Measurements from ENCODE around the gene ATP8A2. TPM values are rescaled to one million over a fixed set of nuclear protein-coding genes. Genes with fewer than 3 reads are reported as not detected.

The ATP8A2 gene
- total RNA-seq, 5 donors from 2014 or later (not counting 1 experiment from before 2014, with no cell fraction given), result 0.39 to 0.85 (median 0.73) TPM

DNA sequence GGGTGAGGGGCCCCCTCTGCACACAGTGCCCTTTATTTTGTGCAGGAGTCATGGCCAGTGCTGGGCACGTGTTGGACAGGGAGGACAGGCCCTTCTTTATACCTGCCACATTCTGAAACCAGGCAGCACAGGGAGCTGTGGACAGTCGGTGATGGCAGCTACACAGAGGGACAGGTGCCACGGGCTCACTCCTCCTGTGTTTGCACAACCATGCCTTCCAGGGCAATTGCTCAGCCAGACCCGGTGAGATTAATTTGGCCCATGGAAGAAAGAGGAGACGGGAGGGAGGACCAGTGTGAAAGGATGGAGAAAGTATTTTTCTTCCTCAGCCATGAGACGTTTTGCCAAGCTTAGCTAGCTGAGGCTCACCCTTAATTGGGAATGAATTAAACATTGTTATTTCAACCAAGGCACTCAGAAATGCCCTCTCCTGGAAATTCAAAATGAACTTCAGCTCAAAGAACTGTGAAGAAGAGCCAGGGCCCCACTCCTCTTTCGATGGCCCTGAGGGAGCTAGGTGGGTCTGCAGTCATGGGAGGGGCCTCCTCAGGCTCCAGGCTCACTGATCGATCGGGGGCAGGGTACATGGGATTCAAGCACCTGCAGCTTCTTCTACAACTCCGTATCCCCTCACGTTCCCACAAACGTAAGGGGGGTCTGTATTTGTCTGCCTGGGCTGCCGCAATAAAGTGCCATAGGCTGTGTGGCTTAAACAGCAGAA is 638.9 kb downstream of the ATP8A2 start:
- WGBS (ENCODE audit: insufficient coverage), result 96% methylated on average over 4 of the region's 13 CpGs
- Mint-ChIP-seq H3K4me3 (peak overlapping the region in 1 of 3 donors; percentile 37), H3K9me3 (peaks cover 0 to 4% (median 0%) of the 10 kb centered on the region in 3 donors), H3K4me1 (peaks cover 13 to 26% (median 21%) of the 10 kb centered on the region in 3 donors), H3K27ac (no peak overlapping the region), H3K36me3 (no peaks in the 10 kb centered on the region), H3K27me3 (no peaks in the 10 kb centered on the region)
- Histone ChIP-seq H3K36me3 (ENCODE audit: control insufficient read depth in 2 of 2, extremely low read depth in 1 of 2, insufficient read depth in 1 of 2, low read length in 1 of 2) (no peaks in the 10 kb centered on the region), H3K27me3 (replicated peaks in 1 of 2; ENCODE audit: control insufficient read depth in 2 of 2, extremely low read depth in 1 of 2, insufficient read depth in 2 of 2, low read length in 1 of 2) (no peaks in the 10 kb centered on the region), H3K4me3 (ENCODE audit: control insufficient read depth in 1 of 2, extremely low read depth in 1 of 2, low read length in 1 of 2) (no peak overlapping the region), H3K9me3 (no peaks in the 10 kb centered on the region), H3K4me1 (ENCODE audit: control insufficient read depth in 1 of 2, extremely low read depth in 1 of 2, insufficient read depth in 2 of 2, low read length in 2 of 2) (peaks cover 2 to 17% of the 10 kb centered on the region in 2 experiments), H3K27ac (ENCODE audit: low read length) (no peak overlapping the region)
- POLR2A ChIA-PET, result interaction anchor here in 1 of 2 donors (0.5 kb wide), 1 partner anchor 144 kb away, joined by 5 read pairs; no protein-coding TSS in a partner anchor
- no peak for DNase-seq
- no peak for ATAC-seq (replicated peaks in 1 of 4)
- CTCF ChIA-PET, result no interaction called here

DNA sequence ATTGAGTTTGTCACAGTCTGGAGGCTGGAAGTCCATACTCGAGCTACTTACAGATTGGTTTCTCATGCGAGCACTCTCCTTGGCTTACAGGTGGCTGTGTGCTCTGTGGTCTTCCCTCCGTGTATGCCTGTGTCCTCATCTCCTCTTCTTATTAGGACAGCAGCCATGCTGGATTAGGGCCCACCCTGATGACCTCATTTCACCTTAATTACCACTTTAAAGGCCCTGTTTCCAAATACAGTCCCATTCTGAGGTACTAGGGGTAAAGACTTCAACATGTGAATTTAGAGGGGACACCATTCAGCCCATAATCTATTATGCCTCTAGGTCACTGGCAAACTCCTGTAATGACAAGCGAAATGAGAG is 639.4 kb downstream of the ATP8A2 start:
- Histone ChIP-seq H3K27ac (ENCODE audit: low read length) (no peak overlapping the region), H3K9me3 (no peaks in the 10 kb centered on the region), H3K27me3 (replicated peaks in 1 of 2; ENCODE audit: control insufficient read depth in 2 of 2, extremely low read depth in 1 of 2, insufficient read depth in 2 of 2, low read length in 1 of 2) (no peaks in the 10 kb centered on the region), H3K36me3 (ENCODE audit: control insufficient read depth in 2 of 2, extremely low read depth in 1 of 2, insufficient read depth in 1 of 2, low read length in 1 of 2) (no peaks in the 10 kb centered on the region), H3K4me3 (ENCODE audit: control insufficient read depth in 1 of 2, extremely low read depth in 1 of 2, low read length in 1 of 2) (no peak overlapping the region), H3K4me1 (ENCODE audit: control insufficient read depth in 1 of 2, extremely low read depth in 1 of 2, insufficient read depth in 2 of 2, low read length in 2 of 2) (peaks cover 2 to 18% of the 10 kb centered on the region in 2 experiments)
- Mint-ChIP-seq H3K36me3 (no peaks in the 10 kb centered on the region), H3K4me1 (peaks cover 13 to 26% (median 21%) of the 10 kb centered on the region in 3 donors), H3K4me3 (peak overlapping the region; percentile 34 to 83 (median 64)), H3K27ac (no peak overlapping the region), H3K9me3 (peaks cover 0 to 4% (median 0%) of the 10 kb centered on the region in 3 donors), H3K27me3 (no peaks in the 10 kb centered on the region)
- no peak for ATAC-seq (replicated peaks in 1 of 4)
- ChIA-PET CTCF (interaction anchor here in 1 of 2 donors (0.6 kb wide), 1 partner anchor 636 kb away, joined by 3 read pairs; no protein-coding TSS in a partner anchor), POLR2A (interaction anchor here in 1 of 2 donors (0.5 kb wide), 1 partner anchor 145 kb away, joined by 5 read pairs; no protein-coding TSS in a partner anchor)
- 88% methylated on average over 3 of the region's 4 CpGs for WGBS (ENCODE audit: insufficient coverage)
- DNase-seq, result no peak

- Mint-ChIP-seq H3K27me3 (no peaks in the 10 kb centered on the region), H3K27ac (peak overlapping the region; percentile 75 to 93), H3K4me1 (peaks cover 16 to 28% (median 27%) of the 10 kb centered on the region in 3 donors), H3K9me3 (peaks cover 0 to 4% (median 0%) of the 10 kb centered on the region in 3 donors), H3K36me3 (no peaks in the 10 kb centered on the region), H3K4me3 (peak overlapping the region; percentile 76 to 83 (median 82))
- no peaks in the 10 kb centered on the region for H3K9me3 ChIP-seq
- ATAC-seq (replicated peaks in 1 of 4) (peak; percentile 86 to 97 (median 94)), DNase-seq (peak; percentile 46 to 83 (median 70))
- H3K36me3 ChIP-seq (ENCODE audit: control insufficient read depth in 2 of 2, extremely low read depth in 1 of 2, insufficient read depth in 1 of 2, low read length in 1 of 2), result no peaks in the 10 kb centered on the region
- H3K4me1 ChIP-seq (ENCODE audit: control insufficient read depth in 1 of 2, extremely low read depth in 1 of 2, insufficient read depth in 2 of 2, low read length in 2 of 2), result peaks cover 2 to 26% of the 10 kb centered on the region in 2 experiments
- 17% methylated on average over 40 of the region's 53 CpGs for WGBS (ENCODE audit: insufficient coverage)
- peak overlapping the region; percentile 83 for H3K27ac ChIP-seq (ENCODE audit: low read length)
- H3K27me3 ChIP-seq (replicated peaks in 1 of 2; ENCODE audit: control insufficient read depth in 2 of 2, extremely low read depth in 1 of 2, insufficient read depth in 2 of 2, low read length in 1 of 2), result no peaks in the 10 kb centered on the region
- POLR2A ChIA-PET, result interaction anchor here in 1 of 2 donors (0.6 to 0.7 kb wide), 3 partner anchors 23 to 1412 kb away, joined by 4 to 7 read pairs (median 6); partner anchors contain the start of gene GTF3A
- H3K4me3 ChIP-seq (ENCODE audit: control insufficient read depth in 1 of 2, extremely low read depth in 1 of 2, low read length in 1 of 2), result peak overlapping the region; percentile 63 to 81
- CTCF ChIA-PET, result interaction anchor here (0.6 to 0.7 kb wide), 2 partner anchors 637 to 1149 kb away, joined by 3 read pairs; no protein-coding TSS in a partner anchor
These were observed 640.4 kb downstream of the ATP8A2 start for GRCh38 chr13:26011996-26012821.

GRCh38 chr13:26012995-26013394 is 641.2 kb downstream of the ATP8A2 start:
- peaks cover 20 to 30% (median 27%) of the 10 kb centered on the region in 3 donors for H3K4me1 Mint-ChIP-seq
- POLR2A ChIA-PET, result interaction anchor here in 1 of 2 donors (0.6 kb wide), 1 partner anchor 128 kb away, joined by 6 read pairs; no protein-coding TSS in a partner anchor

GRCh38 chr13:26015271-26016125 is 643.7 kb downstream of the ATP8A2 start:
- no peaks in the 10 kb centered on the region for H3K9me3 ChIP-seq
- Mint-ChIP-seq H3K27ac (no peak overlapping the region), H3K4me3 (no peak overlapping the region), H3K9me3 (peaks cover 0 to 4% (median 0%) of the 10 kb centered on the region in 3 donors), H3K36me3 (peaks cover 8% of the 10 kb centered on the region), H3K27me3 (no peaks in the 10 kb centered on the region), H3K4me1 (peaks cover 24 to 35% (median 28%) of the 10 kb centered on the region in 3 donors)
- ATAC-seq (replicated peaks in 1 of 4) (no peak), DNase-seq (no peak)
- 81% methylated on average over 4 of the region's 10 CpGs for WGBS (ENCODE audit: insufficient coverage)
- ChIA-PET CTCF (no interaction called here), POLR2A (interaction anchor here in 1 of 2 donors (0.7 kb wide), 1 partner anchor 95 kb away, joined by 3 read pairs; no protein-coding TSS in a partner anchor)
- no peaks in the 10 kb centered on the region for H3K27me3 ChIP-seq (replicated peaks in 1 of 2; ENCODE audit: control insufficient read depth in 2 of 2, extremely low read depth in 1 of 2, insufficient read depth in 2 of 2, low read length in 1 of 2)
- H3K36me3 ChIP-seq (ENCODE audit: control insufficient read depth in 2 of 2, extremely low read depth in 1 of 2, insufficient read depth in 1 of 2, low read length in 1 of 2), result no peaks in the 10 kb centered on the region
- H3K4me3 ChIP-seq (ENCODE audit: control insufficient read depth in 1 of 2, extremely low read depth in 1 of 2, low read length in 1 of 2), result no peak overlapping the region
- H3K4me1 ChIP-seq (ENCODE audit: control insufficient read depth in 1 of 2, extremely low read depth in 1 of 2, insufficient read depth in 2 of 2, low read length in 2 of 2), result peaks cover 4 to 36% of the 10 kb centered on the region in 2 experiments
- H3K27ac ChIP-seq (ENCODE audit: low read length), result no peak overlapping the region

More at GRCh38 chr13:26012995-26013394, 641.2 kb downstream of the ATP8A2 start:
- 61% methylated on average over 3 of the region's 9 CpGs for WGBS (ENCODE audit: insufficient coverage)
- no peaks in the 10 kb centered on the region for H3K27me3 Mint-ChIP-seq
- DNase-seq, result no peak
- H3K4me3 ChIP-seq (ENCODE audit: control insufficient read depth in 1 of 2, extremely low read depth in 1 of 2, low read length in 1 of 2), result peak overlapping the region in 1 of 2 donors; percentile 63
- peak overlapping the region; percentile 52 for H3K27ac ChIP-seq (ENCODE audit: low read length)
- H3K9me3 Mint-ChIP-seq, result peaks cover 0 to 4% (median 0%) of the 10 kb centered on the region in 3 donors
- ATAC-seq (replicated peaks in 1 of 4), result no peak
- no peaks in the 10 kb centered on the region for H3K27me3 ChIP-seq (replicated peaks in 1 of 2; ENCODE audit: control insufficient read depth in 2 of 2, extremely low read depth in 1 of 2, insufficient read depth in 2 of 2, low read length in 1 of 2)
- H3K36me3 ChIP-seq (ENCODE audit: control insufficient read depth in 2 of 2, extremely low read depth in 1 of 2, insufficient read depth in 1 of 2, low read length in 1 of 2), result no peaks in the 10 kb centered on the region
- no peaks in the 10 kb centered on the region for H3K9me3 ChIP-seq
- no peaks in the 10 kb centered on the region for H3K36me3 Mint-ChIP-seq
- peak overlapping the region; percentile 76 to 83 (median 82) for H3K4me3 Mint-ChIP-seq
- H3K27ac Mint-ChIP-seq, result peak overlapping the region in 1 of 2 donors; percentile 93
- H3K4me1 ChIP-seq (ENCODE audit: control insufficient read depth in 1 of 2, extremely low read depth in 1 of 2, insufficient read depth in 2 of 2, low read length in 2 of 2), result peaks cover 4 to 34% of the 10 kb centered on the region in 2 experiments
- CTCF ChIA-PET, result interaction anchor here in 1 of 2 donors (0.7 kb wide), 1 partner anchor 54 kb away, joined by 5 read pairs; no protein-coding TSS in a partner anchor
